DOHH2 (cell line): ENCODE results near the gene TBC1D22A.

ENCODE experiments used
- H3F3A ChIP-seq: fragments of 200-600 bp; sonication (generic), shearing (Covaris generic); 2 replicates; pipeline ENCODE4 v1.6.0; 2016; ENCODE audit warnings: antibody characterized with exemption, mild to moderate bottlenecking; ENCODE audit not compliant: control insufficient read depth, insufficient read depth
- H3K27ac ChIP-seq: fragments of 200-600 bp; sonication (generic); 2 replicates; pipeline ENCODE4 v1.5.1; 2014; ENCODE audit warnings: low read depth, mild to moderate bottlenecking, low read length, moderate library complexity
- H3K27me3 ChIP-seq: fragments of 200-600 bp; sonication (generic); 2 replicates; pipeline ENCODE4 v1.6.1; 2014; ENCODE audit warnings: mild to moderate bottlenecking, low read length, mixed read lengths; ENCODE audit not compliant: control insufficient read depth
- H3K36me3 ChIP-seq: fragments of 200-600 bp; sonication (generic); 2 replicates; pipeline ENCODE4 v1.6.1; 2014; ENCODE audit warnings: mild to moderate bottlenecking, low read length, moderate library complexity, mixed read lengths; ENCODE audit not compliant: control insufficient read depth
- H3K4me1 ChIP-seq: fragments of 200-600 bp; sonication (generic); 2 replicates; pipeline ENCODE4 v1.6.1; 2014; ENCODE audit warnings: mild to moderate bottlenecking, low read length, mixed read lengths; ENCODE audit not compliant: control insufficient read depth
- H3K4me2 ChIP-seq: fragments of 200-600 bp; sonication (generic); 2 replicates; pipeline ENCODE4 v1.6.0; 2014; ENCODE audit warnings: mild to moderate bottlenecking, low read length, moderate library complexity
- H3K4me3 ChIP-seq: fragments of 200-600 bp; sonication (generic); 2 replicates; pipeline ENCODE4 v1.5.1; 2014; ENCODE audit warnings: mild to moderate bottlenecking, low read length, mixed read lengths
- H3K79me2 ChIP-seq: fragments of 200-600 bp; sonication (generic); 2 replicates; pipeline ENCODE4 v1.6.1; 2014; ENCODE audit warnings: mild to moderate bottlenecking, low read length, mixed read lengths; ENCODE audit not compliant: control insufficient read depth
- H3K9me2 ChIP-seq: fragments of 200-600 bp; sonication (generic); replicated peaks from 2 replicates; pipeline ENCODE4 v1.6.1; 2014; ENCODE audit warnings: mild to moderate bottlenecking, low read length, mixed read lengths; ENCODE audit not compliant: control insufficient read depth
- H3K9me3 ChIP-seq: fragments of 200-600 bp; sonication (generic); 2 replicates; pipeline ENCODE4 v1.6.1; 2014; ENCODE audit warnings: antibody characterized with exemption, low read length, mixed read lengths; ENCODE audit not compliant: control insufficient read depth, insufficient read depth
- H4K20me1 ChIP-seq: fragments of 200-600 bp; sonication (generic); 2 replicates; pipeline ENCODE4 v1.6.0; 2014; ENCODE audit warnings: low read depth, mild to moderate bottlenecking, antibody characterized with exemption, low read length, moderate library complexity; ENCODE audit not compliant: control insufficient read depth, insufficient read depth
- EZH2phosphoT487 ChIP-seq: fragments of 200-600 bp; sonication (generic); IDR thresholded peaks from 2 replicates; pipeline ENCODE4 v1.6.1; 2017; ENCODE audit warnings: borderline replicate concordance, mild to moderate bottlenecking, antibody characterized with exemption, low read length, moderate library complexity, mixed read lengths
- TF ChIP-seq, protein P1 (sequence below): fragments of 200-600 bp; sonication (generic); IDR thresholded peaks from one replicate; pipeline ENCODE4 v1.5.1; 2014; ENCODE audit warnings: antibody characterized with exemption, mild to moderate bottlenecking, low read depth, low read length; ENCODE audit not compliant: poor library complexity, severe bottlenecking

The TBC1D22A gene

DNA sequence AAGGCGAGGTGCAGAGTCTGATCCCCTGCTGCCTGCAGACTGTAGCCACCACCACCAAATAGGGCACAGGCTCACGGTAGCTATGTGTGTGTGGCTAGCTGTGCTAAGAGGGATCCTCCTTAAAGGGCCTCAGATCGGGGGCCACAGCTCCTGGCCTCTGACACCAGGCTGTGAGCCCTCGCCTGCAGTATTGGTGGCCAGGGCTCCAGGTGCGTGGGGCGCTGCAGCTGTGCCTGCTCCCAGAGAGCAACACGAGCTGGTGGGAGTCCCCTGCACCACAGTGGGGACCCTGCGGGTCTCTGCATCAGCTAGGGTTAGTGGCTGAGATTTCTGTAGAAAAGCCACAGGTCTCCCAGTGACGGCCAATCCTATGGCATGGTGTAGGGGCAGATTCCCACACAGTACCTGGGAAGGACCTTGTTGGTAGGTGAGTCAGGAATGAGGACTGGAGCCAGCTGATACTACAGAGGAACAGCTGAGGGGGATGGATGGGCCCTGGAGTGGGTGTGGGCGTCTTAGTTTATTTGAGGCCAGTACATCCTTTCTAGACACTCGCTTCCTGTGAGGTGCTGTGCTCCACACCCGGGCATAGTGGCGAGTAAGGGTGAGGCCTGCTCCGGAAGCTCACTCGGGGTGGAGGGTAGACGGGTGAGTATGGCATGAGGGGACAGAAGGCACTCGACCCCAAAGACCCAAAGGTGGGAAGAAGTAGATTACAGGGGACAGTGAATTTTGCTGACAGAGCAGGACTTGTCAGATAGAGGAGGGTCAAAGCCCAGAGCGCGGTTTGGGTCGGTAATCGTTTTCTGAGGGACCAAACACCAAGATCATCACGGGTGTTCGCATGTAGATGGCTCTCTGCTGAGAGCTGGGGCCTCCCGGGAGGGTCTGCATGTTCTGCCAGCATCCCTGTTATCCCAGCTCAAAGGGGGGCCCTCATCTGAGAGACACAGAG lies 212.5 kb downstream of the TBC1D22A start:
- Histone ChIP-seq H3K9me3 (no peaks in the 10 kb centered on the region), H3K4me1 (peaks cover 21% of the 10 kb centered on the region), H3K27ac (no peak overlapping the region), H3K27me3 (no peaks in the 10 kb centered on the region), H4K20me1 (peaks cover 20% of the 10 kb centered on the region; the same call in 1 of the 2 replicates), H3K4me2 (no peak overlapping the region), H3K79me2 (peaks cover 30% of the 10 kb centered on the region), H3K9me2 (no peaks in the 10 kb centered on the region), H3K36me3 (peaks cover 77% of the 10 kb centered on the region), H3F3A (peaks cover 8% of the 10 kb centered on the region), H3K4me3 (no peak overlapping the region)
- TF ChIP-seq, protein P1, sequence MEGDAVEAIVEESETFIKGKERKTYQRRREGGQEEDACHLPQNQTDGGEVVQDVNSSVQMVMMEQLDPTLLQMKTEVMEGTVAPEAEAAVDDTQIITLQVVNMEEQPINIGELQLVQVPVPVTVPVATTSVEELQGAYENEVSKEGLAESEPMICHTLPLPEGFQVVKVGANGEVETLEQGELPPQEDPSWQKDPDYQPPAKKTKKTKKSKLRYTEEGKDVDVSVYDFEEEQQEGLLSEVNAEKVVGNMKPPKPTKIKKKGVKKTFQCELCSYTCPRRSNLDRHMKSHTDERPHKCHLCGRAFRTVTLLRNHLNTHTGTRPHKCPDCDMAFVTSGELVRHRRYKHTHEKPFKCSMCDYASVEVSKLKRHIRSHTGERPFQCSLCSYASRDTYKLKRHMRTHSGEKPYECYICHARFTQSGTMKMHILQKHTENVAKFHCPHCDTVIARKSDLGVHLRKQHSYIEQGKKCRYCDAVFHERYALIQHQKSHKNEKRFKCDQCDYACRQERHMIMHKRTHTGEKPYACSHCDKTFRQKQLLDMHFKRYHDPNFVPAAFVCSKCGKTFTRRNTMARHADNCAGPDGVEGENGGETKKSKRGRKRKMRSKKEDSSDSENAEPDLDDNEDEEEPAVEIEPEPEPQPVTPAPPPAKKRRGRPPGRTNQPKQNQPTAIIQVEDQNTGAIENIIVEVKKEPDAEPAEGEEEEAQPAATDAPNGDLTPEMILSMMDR = no peak
- no peak for TF ChIP-seq EZH2phosphoT487

DNA sequence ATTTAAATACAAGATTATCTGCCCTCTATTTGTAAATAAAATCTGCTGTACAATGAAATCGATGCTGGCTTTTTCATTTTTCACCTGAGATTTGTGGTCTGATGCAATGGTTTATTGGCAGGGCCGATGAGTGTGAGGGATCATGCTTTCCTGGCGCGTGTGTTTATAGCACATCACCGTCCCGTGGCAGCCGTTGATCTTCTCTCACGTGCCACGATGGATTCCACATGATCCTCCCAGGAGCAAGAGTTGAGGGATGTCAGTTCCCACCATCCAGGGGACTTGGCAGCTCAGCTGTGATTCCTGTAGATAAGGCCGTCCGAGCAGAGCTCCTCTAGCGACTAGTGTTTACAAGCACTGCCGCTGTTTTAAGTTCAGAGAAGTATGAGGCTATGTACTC lies 213.7 kb downstream of the TBC1D22A start:
- no peak overlapping the region for H3K4me2 ChIP-seq

DNA sequence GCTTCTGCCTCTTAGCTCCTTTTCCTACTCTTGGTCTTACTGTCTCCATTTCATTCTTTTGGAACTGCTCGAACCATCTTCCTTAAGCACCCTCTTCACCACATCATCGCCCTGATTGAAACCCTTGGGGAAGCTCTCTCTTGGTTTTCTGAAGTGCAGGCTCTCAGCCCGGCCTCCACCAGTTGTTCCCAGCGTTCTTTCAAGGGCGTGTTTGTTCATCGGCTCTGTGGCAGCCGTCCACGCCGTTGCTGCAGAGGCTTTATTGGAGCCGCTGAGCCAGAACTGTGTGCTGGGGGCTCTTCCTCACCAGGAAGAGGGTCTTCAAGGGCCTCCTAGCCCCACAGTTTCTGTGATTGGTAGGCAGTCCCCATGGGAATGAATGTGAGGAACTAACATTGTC lies 214.1 kb downstream of the TBC1D22A start:
- H3K79me2 ChIP-seq = peaks cover 16% of the 10 kb centered on the region
- peaks cover 20% of the 10 kb centered on the region; the same call in 1 of the 2 replicates for H4K20me1 ChIP-seq
- H3K36me3 ChIP-seq = peaks cover 74% of the 10 kb centered on the region
- H3K9me2 ChIP-seq = no peaks in the 10 kb centered on the region
- no peaks in the 10 kb centered on the region for H3K9me3 ChIP-seq
- H3K27ac ChIP-seq = no peak overlapping the region
- 0 out of 2 replicates have a peak, but pooled peaks cover 2% of the 10 kb centered on the region for H3F3A ChIP-seq
- H3K4me1 ChIP-seq = peaks cover 4% of the 10 kb centered on the region
- no peak for TF ChIP-seq EZH2phosphoT487
- no peaks in the 10 kb centered on the region for H3K27me3 ChIP-seq
- no peak overlapping the region for H3K4me2 ChIP-seq
- no peak overlapping the region for H3K4me3 ChIP-seq

More for the DNA sequence above, 213.7 kb downstream of the TBC1D22A start:
- TF ChIP-seq EZH2phosphoT487 = no peak
- TF ChIP-seq, protein P1 = no peak
- Histone ChIP-seq H3K9me2 (no peaks in the 10 kb centered on the region), H3K4me1 (peaks cover 9% of the 10 kb centered on the region), H3F3A (0 out of 2 replicates have a peak, but pooled peaks cover 4% of the 10 kb centered on the region), H3K36me3 (peaks cover 77% of the 10 kb centered on the region), H3K27me3 (no peaks in the 10 kb centered on the region), H3K79me2 (peaks cover 20% of the 10 kb centered on the region), H3K27ac (no peak overlapping the region), H4K20me1 (peaks cover 23% of the 10 kb centered on the region; the same call in 1 of the 2 replicates), H3K9me3 (no peaks in the 10 kb centered on the region), H3K4me3 (no peak overlapping the region)
